Activated CD4-positive, CD25-positive, alpha-beta regulatory T cell (primary cell): ENCODE measurements around the gene TTC9B.

Source experiments
- DNase-seq, 4 experiments: peaks; one replicate each; lab custom pipeline; 2025; lab: John Stamatoyannopoulos, UW

Gene TTC9B

DNA sequence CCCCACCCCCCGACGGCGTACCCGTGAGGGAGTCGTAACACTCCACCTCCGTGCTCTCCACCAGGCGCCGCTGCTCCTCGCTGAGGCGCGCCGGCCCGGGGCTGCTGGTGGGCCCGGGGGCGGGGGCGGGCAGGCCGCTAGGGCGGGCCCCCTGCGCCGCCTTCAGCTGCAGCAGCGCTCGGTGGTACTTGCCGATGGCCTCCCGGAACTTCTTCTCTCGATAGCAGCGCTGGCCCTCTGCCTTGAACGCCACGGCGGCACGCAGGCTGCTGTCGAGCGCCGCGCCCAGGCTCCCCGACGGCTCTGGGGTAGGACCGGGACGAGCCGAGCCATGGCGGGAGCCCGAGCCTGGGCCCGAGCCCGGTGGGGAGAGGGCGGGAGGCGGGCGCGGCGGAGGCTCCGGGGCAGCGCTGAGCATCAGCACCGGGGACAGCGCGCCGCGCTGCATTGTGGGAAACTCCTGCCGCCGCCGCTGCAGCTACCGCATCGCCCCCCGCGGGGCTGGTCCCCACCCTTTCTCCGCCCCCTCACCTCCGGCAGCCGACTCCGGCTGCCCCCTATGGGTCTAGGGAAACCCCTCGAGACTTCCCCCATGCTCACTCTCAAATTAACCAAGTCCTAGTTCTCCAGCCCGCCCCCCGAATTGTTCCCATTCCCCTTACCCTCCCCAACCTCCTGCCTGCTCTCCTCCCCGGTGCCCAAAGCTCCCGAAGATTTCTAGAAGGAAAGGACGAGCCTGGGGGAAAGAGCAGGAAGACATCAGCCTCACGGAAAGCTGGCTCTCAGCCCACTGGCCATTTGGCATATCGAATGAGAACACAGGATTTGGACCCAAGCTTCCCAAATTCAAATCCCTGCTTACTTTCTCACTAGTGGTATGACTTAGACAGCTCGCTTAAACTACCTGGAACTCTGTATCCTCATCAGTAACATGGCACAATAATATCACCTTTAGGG lies at the start of gene TTC9B:
Gene TTC9B (minus strand): TSS at position 451 of the 957 bp plus-strand sequence. CDS start 3 bp downstream, at position 448.
- no peak for DNase-seq

DNA sequence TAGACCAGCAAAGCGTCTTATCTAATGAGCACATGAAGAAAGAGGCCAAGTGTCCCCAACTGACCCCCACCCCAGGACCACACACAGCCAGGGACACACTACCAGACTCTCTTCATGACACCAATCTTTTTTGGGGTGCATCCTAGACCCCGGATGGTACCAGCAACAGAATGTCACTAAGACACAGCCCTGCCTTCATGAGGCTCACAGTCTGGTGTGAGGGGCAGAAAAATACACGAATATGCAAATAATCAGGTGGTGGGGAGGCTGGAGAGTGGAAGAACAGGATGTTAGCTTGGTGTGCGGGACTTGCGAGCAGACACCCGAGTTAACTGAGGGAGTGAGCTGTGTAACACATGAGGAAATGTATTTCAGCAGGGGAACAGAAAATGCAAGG lies 49.4 kb upstream of the TTC9B start:
- DNase-seq, result no peak

DNA sequence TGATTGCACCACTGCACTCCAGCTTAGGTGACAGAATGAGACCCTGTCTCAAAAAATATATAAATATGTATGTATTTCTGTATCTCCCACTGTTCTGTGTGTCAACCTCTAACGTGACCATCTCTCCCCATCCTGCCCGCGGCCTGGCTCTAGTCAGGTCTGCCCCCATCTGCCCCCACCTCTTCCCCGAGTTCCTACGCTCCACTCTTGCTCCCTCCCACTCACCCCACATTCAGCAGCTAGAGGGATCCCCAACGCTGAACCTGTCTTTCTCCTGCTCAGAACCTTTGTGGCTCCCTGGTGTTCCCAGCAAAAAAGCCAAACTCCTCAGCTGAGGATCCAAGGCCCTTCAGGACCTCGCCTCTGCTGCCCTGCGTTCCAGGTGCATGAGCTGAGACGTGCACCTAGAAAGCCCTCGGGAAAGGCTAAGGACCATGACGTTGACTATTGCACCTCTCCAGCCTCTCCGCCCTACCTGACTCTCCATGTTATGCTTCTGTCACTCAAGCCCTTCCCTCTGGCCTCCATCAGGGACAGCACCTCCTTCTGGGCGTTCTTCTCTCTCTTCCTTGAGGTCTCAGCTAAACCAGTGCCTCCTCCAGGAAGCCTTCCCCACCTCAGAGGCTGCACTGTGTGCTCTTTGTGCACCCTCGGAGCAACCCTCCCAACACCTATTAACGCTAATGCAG lies 48.9 kb upstream of the TTC9B start:
- no peak for DNase-seq

DNA sequence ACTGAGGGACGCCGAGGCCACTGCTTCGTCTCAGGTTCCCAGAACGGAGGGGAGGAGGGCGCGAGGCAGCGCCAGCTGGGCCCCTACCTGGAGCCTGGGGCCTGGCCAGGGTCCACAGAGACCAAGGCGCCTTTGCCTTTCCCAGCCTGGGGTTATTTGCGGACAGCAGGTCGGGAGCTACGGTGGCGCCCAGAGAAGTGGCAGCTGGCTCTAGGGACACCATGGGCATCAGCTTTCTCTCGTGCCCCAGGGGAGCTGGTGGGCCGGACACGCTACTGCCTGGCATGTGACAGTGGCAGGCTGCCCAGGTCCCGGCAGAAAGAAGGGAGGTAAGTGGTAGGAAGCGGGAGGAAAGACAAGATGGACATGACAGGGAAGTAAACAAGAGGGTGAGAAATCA lies 47.9 kb upstream of the TTC9B start:
- DNase-seq, result no peak

DNA sequence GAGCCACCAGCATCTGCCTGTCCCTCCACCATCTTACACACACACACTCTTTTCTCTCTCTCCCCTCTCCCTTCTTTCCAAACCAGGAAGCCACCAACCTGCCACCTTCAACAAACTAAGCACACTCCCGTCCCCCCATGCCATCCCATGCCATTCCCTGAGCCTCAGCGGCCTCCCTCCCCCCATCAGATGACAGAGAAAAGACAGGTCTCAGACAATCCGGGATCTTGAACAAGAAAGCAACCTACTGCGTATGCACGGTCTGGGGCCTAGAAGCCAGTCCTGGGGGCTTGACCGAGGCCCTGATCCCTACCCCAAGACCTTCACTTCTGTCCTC lies 47.5 kb upstream of the TTC9B start:
- DNase-seq, result no peak

DNA sequence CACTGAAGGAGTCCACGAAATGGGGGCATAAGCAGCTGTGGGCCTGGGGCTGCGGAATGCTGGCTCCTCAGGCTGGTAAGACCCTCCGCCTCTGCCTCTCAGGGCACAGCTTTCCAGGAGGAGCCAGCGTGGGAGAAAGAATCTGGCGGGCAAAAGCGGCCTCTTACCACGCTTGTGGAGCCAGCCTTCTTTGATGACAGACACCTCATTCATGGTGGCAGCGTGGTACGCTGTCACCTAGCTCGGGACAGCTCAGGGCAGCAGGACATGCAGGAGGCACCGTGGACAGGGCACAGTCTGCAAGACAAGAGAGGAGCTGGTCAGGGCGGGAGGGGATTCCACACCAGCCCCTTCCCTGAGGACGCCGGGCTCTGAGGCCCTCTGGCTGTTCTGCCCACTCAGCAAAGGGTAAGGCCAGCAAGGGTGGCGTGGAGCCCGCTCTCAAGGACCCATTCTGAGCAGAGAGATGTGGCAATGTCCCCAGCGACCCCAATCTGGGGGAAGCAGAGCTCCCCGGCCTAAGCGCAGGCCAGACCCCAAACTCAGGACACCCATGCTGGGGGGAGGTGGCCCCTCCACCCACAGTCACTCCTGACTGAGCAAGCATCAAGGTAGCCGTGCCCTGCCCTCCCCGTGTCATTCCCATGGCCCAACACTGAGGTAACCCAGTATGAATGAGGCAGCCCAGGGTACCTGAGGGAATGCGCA lies 47.0 kb upstream of the TTC9B start:
- DNase-seq, result no peak

DNA sequence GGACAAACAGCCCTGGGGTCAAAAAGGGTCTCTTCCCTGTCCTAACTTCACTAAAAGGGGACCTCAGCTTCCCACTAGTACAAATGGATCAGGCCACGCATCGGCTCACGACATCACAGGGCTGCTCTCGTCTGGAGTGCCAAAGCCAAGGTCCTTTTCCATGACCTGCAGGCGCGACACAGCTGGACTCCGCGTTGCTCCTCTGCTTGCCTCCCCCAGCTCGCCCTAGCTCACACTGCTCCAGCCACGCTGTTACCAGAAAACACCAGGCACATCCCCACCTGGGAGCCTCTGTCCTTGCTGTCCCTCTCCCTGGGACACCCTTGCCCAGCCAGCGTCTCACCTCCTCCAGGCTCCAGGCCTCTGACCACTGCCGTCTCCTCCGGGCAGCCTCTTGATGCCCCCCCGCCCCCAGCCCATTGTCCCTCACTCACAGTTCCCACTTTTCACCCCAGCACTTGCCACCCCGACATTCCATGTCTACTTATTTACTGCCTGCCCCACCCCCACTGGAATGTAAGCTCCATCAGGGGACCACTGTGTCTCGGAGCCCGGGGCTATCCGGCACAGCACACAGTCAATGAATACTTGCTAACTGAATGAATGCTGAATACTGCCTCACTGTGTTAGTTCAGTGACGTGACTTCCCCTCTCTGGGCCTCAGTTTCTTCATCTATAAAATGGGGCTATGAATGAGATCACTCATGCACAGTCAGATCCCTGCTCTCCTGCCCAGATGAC lies 46.3 kb upstream of the TTC9B start:
- DNase-seq, result no peak

DNA sequence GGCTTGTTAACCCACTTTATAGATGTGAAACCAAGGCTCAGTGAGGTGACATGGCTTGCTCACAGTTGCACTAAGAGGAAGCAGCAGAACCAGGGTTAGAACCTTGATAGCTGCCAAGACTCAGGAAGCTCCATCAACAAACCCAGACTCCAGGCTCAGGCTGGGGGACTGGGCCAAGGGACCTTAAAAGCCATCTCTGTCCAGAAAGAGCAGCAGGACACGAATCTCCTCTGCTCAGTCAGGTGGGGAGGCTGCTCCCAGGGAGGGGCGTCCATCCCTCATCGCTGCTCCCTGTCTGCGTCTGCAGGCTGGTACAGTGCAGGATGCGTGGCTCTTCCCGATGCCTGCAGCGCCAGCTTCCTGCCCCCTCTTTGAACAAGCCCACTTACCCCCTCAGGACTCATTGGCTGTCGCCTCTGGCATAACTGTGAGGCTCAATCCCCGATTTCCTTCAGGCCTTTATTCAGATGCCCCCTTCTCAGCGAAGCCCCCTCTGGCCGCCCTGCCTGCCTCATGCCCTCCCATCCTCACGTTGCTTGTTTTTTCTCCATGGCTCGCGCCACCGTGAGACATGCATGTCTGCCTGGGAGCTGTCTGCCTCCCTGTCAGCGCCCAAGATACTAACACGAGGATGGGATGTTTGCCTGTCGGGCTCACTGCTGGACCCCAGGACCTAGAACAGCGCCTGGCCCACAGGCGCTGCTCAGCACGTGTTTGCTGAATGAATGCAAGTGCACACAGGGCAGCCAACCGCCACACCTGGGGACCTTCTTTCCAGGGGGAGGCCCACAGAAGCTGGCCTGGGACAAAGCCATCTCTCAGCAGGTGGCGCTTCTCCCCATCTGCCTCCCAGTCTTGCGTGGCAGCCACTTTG lies 45.5 kb upstream of the TTC9B start:
- no peak for DNase-seq

DNA sequence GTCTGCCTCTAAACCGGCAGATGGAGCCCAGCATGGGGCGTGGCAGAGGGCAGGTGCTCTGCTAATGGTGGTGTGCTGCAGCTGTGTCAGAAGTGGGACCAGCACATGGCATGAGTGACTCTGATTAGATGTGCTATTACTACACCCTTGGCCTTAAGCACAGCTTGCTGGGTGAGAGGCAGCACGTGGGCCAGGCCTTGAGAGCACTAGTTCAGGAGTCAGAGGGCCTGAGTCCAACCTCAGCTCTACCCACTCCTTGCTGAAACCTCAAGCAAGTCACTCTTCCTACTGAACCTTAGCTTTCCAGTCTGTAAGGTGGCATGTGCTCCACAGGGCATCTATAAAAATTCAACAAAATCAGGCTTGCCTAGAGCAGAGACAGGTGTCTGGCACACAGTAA lies 44.2 kb upstream of the TTC9B start:
- no peak for DNase-seq

DNA sequence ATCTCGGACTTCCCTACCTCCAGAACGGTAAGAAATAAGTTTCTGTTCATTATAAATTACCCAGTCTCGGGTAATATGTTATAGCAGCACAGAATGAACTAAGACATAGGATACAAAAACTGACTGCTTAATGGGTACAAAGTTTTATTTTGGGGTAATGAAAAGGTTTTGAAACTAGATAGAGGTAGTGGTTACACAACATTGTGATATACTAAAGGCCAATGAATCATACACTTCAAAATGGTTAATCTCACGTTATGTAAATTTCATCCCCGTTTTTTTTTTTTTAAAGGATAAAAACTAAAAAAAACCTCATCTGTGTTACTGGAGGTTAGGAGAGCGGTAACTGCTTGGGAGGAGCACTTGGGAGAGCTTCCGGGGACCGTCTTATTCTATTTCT lies 43.4 kb upstream of the TTC9B start:
- DNase-seq, result no peak

DNA sequence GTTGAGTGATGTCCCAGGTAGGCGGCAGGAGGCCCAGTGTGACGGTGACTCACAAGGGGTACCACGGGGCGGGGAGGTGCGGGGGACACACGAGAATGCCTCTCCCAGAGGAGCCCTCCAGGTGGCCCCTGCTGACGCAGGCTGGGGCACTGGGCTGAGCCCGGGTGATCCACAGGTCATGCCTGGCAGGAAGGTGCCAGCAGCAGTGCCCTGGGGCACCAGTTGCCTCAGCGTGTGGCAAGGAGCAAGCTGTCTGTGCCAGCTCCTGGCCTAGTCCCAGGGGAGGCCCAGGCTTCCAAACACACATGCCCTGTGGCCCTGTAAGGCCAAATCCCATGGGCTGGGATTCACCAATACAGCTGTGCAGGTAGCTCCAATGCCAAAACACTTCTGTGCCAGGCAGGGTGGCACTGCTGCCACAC lies 38.9 kb upstream of the TTC9B start:
- DNase-seq, result no peak

DNA sequence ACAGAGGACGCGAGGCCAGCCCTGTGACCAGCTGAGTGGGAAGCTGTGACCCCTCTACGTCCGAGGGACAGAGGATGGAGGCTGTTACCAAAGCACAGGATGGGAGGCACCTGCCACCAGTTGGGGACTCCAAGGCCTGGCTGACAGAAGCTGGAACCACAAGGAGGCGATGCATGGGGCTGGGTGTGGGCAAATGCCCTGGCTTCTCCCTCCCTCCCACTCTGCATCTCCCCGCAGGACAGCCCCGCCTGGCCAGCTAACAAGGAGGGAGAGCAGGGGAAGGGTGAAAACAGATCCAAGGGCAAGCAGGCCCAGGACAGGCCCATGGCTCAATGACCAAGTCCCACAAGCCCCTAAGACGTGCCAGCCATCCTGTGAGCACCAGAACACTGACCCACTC lies 38.3 kb upstream of the TTC9B start:
- DNase-seq, result no peak

DNA sequence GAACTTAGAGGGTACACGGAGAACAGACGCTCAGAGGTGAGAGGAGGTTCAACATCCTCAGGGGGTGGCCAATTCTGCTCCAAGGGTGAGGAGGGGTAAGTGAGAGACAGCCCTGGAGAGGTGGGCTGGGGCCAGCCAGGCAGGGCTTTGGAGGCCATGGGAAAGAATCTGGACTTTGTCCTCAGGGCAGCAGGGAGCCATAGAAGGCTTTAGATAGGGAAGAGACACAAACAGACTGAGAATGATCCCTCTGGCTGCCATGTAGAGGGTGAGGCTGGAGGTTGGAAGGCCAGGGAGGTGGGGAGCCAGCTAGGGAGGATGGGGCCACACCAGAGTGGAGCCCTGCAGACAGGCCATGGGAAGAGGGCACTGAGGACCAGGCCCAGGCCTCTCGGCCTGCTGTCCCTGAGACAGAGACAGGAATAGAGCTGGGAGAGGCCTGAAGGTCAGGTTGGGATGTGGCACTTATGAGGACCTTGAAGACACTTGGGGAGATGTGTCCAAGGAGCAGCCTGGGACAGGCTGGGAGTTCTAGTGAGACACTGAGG lies 37.5 kb upstream of the TTC9B start:
- DNase-seq, result no peak

DNA sequence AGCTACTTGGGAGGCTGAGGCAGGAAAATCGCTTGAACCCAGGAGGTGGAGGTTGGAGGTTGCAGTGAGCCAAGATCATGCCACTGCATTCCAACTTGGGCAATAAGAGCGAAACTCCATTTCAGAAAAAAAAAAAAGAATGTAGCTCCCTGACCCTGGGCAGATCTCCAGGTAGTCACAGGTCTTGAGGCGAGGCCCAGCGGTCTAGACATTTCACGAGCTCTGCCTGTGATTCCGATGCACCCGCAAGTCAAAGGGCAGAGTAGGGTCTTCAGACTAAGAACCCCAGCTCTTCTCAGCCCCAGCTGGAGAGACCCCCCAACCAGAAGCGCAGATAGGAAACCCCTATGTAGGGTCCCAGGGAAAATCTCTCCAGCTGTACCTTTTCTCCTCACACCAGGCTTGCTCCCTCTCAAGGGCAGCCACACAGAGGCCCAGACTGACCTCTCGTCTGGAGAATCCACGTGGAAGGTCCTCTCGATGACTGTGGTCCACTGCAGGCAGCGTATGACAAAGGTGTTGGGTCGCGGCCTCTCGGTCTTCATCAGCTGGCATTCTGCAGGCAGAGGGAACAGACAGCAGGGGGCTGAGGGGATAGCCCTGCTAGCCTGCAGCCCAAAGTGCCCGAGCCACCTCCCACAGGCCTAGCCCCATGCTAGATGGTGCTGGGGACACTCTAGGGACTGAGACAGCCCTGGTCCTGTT lies 36.7 kb upstream of the TTC9B start:
- DNase-seq, result no peak

DNA sequence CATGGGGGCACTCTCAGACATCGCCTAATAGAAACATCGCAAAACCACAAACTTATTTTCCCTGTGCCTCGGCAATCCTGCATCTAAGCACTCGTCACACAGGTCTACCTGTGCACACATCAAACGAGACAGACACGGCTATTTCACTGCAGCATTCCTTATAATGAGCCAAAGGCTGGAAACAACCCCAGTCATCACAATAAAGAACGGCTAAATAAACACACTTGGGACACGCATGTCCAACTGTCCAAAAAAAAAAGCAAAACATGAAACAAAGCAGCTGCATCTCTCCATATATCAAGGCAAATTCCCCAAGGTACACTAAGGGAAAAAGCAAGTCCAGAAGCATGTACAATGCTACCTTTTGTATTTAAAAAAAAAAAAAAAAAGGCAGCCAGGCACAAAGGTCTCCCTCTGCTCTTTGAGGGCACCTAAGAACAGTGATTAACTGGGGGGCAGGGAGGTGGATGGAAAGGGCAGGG lies 35.5 kb upstream of the TTC9B start:
- no peak for DNase-seq

DNA sequence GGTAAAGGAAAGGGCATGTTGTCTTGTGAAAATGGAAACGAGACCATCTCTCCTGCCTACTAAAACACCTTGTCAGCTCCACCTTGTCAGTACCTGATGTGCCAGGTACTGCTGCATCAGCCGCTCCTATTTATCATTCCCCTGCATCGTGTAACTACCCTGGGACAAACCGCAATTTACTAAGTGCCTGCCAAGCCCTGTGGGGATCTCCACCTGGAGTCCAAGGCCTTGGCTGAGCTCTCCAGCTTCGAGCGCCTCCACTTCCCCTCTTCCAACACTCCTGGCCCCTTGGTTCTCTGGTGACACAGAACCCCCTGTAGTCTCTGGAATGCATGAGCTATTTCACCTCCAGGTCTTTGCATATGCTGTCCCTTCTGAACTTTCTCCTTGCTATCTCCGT lies 34.2 kb upstream of the TTC9B start:
- no peak for DNase-seq

DNA sequence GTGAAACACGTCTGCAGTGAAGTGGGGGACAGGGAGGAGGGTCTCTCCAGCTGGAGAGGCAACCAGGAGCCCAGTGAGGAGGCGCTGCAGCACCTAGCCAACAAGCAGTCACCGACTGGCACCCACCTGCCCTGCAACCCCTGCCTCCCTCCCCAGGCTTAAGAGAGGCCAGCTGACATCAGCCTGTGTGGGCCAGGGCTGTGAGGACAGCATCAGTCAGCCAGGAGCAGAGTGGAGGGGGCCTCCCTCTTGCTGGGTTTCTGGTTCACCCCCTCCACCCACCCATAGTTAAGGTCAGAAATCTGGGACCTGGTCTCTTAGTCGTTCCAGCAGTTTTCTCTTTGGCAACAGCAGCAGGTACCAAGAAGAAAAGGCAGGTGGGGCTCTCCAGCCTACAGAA lies 33.8 kb upstream of the TTC9B start:
- no peak for DNase-seq

DNA sequence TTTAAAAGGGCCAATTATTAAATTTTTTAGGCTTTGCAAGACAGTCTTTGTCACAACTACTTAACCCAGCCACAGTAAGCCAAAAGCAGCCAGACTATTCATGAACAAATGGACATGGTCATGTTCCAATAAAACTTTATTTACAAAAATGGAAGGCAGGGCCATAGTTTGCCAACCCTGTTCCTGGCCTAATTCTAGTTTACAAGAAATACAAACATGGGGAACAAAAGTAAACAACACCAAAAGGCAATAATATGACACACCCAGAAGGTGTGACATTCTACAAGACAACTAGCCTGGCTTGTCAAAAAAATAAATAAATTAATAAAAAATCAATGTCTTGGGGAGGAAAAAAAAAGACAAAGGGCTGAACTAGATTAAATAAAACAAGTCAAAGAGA lies 33.1 kb upstream of the TTC9B start:
- no peak for DNase-seq

DNA sequence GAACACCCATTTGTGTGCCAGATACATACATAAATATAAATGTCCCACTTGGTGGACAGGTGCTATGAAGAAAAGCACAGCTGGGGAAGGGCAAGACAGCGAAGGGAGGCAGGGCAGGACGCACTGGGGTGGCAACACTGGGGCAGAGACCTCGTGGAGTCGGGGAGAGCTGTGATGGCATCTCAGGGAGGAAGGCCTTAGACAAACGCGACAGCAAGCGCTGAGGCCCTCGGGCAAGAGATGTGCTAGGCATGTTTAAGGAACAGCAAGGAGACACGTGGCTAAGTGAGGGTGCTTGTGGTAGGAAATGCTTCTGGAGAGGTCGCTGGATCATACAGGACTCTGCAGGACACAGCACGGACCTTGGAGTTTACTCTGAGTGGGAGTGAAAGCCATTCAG lies 31.6 kb upstream of the TTC9B start:
- DNase-seq, result no peak

DNA sequence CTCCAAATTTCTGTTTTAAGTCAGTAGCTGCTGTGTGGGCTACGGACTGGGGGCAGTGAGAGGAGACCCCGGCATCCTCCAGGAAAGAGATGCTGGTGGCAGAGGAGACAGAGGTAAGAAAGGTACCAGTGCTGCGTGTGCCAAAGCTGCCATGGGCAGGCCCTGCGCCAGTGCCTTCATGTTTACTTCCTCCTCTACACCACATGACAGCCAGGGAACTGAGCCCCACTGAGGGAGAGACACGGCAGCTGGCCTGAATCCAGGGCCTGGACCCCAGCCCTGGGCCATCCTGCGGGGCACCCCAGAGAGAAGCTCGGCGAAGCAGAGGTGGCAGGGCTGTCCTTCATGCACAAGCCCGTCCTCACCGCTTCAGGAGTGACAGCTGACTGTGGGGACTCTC lies 31.0 kb upstream of the TTC9B start:
- no peak for DNase-seq
